Stimulated activated CD4-positive, alpha-beta T cell treated with anti-CD3 and anti-CD28 coated beads, Interleukin-4, amount 100 ng/mL, for 1 hour (primary cell): ENCODE results near the gene R3HDML.
"Not testable (repeated sequence)": the region's sequence is repeated elsewhere in the genome, so short reads cannot be mapped to it uniquely, and the experiment has no call there.

Source experiments
- DNase-seq: peaks from one replicate; pipeline ENCODE4 v3.0.0-alpha.2; 2020

R3HDML gene

GRCh38 chr20:44331201-44331600 is 5.6 kb upstream of the R3HDML start:
- no peak for DNase-seq

- no peak for DNase-seq
These were observed 2.5 kb upstream of the R3HDML start for GRCh38 chr20:44334306-44334705.

GRCh38 chr20:44334709-44335108 is 2.1 kb upstream of the R3HDML start:
- DNase-seq = no peak

- no peak for DNase-seq
These were observed 1.2 kb upstream of the R3HDML start for GRCh38 chr20:44335675-44336074.

- DNase-seq = no peak
These were observed 757 bp upstream of the R3HDML start for GRCh38 chr20:44336086-44336485.

- no peak for DNase-seq
These were observed 5.4 kb downstream of the R3HDML start for GRCh38 chr20:44342248-44342647.

- no peak for DNase-seq
These were observed 6.4 kb downstream of the R3HDML start for GRCh38 chr20:44343162-44343675.

- DNase-seq = no peak
These were observed 7.9 kb downstream of the R3HDML start for GRCh38 chr20:44344723-44345122.

- no peak for DNase-seq
These were observed 8.3 kb downstream of the R3HDML start for GRCh38 chr20:44345147-44345546.

- DNase-seq = not testable (repeated sequence)
These were observed 9.1 kb downstream of the R3HDML start for GRCh38 chr20:44345941-44346340.

GRCh38 chr20:44348168-44348659 is 11.4 kb downstream of the R3HDML start:
- no peak for DNase-seq

- DNase-seq = no peak
These were observed 12.5 kb downstream of the R3HDML start for GRCh38 chr20:44349349-44349748.

GRCh38 chr20:44350567-44350966 is 13.7 kb downstream of the R3HDML start:
- no peak for DNase-seq

- DNase-seq = no peak
These were observed 18.2 kb downstream of the R3HDML start for GRCh38 chr20:44354979-44355497.

GRCh38 chr20:44355498-44356352 is 18.9 kb downstream of the R3HDML start, which contains the start of gene HNF4A:
HNF4A (plus strand) TSS chr20:44355699; CDS start chr20:44355805, 106 bp downstream.
- DNase-seq = no peak

GRCh38 chr20:44356353-44356723 is 19.5 kb downstream of the R3HDML start:
- DNase-seq = no peak

GRCh38 chr20:44357020-44357419 is 20.2 kb downstream of the R3HDML start:
- DNase-seq = no peak

GRCh38 chr20:44357555-44358125 is 20.8 kb downstream of the R3HDML start:
- no peak for DNase-seq

GRCh38 chr20:44358776-44359175 is 21.9 kb downstream of the R3HDML start:
- no peak for DNase-seq

GRCh38 chr20:44360221-44360620 is 23.4 kb downstream of the R3HDML start:
- DNase-seq = no peak

GRCh38 chr20:44361021-44361420 is 24.2 kb downstream of the R3HDML start:
- DNase-seq = no peak

GRCh38 chr20:44362466-44362940 is 25.7 kb downstream of the R3HDML start:
- no peak for DNase-seq

GRCh38 chr20:44364068-44364467 is 27.2 kb downstream of the R3HDML start:
- no peak for DNase-seq

GRCh38 chr20:44364780-44365179 is 27.9 kb downstream of the R3HDML start:
- no peak for DNase-seq
